NCI-H510A treated with DMSO at 0.1 percent for 48 hours (cell line): ENCODE results near the gene SKIC2.

ENCODE experiments used
- DNase-seq: peaks from one replicate; lab custom pipeline; 2025; lab: John Stamatoyannopoulos, UW

Gene SKIC2

DNA sequence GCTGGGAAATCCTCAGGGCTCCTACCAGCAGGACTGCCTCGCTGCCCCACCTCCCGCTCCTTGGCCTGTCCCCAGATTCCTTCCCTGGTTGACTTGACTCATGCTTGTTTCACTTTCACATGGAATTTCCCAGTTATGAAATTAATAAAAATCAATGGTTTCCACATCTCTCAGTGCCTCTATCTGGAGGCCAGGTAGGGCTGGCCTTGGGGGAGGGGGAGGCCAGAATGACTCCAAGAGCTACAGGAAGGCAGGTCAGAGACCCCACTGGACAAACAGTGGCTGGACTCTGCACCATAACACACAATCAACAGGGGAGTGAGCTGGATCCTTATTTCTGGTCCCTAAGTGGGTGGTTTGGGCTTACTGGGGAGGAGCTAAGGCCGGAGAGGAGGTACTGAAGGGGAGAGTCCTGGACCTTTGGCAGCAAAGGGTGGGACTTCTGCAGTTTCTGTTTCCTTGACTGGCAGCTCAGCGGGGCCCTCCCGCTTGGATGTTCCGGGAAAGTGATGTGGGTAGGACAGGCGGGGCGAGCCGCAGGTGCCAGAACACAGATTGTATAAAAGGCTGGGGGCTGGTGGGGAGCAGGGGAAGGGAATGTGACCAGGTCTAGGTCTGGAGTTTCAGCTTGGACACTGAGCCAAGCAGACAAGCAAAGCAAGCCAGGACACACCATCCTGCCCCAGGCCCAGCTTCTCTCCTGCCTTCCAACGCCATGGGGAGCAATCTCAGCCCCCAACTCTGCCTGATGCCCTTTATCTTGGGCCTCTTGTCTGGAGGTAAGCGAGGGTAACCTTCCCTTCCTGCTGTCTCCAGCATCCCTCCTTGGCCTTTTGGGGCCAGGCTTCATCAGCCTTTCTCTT, 13.2 kb upstream of the SKIC2 start, which contains the start of gene CFB:
CFB (plus strand) TSS at position 589 of the 863 bp plus-strand sequence; CDS start at position 716, 127 bp downstream.
- DNase-seq = no peak

DNA sequence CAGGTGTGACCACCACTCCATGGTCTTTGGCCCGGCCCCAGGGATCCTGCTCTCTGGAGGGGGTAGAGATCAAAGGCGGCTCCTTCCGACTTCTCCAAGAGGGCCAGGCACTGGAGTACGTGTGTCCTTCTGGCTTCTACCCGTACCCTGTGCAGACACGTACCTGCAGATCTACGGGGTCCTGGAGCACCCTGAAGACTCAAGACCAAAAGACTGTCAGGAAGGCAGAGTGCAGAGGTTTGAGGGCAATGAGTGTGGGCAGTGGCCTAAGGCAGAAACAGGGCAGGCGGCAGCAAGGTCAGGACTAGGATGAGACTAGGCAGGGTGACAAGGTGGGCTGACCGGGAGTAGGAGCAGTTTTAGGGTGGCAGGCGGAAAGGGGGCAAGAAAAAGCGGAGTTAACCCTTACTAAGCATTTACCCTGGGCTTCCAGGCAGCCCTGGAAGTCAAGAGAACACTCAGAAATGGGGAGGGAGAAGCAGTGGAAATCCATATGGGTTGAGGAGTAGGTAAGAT, 12.5 kb upstream of the SKIC2 start:
- DNase-seq = no peak

DNA sequence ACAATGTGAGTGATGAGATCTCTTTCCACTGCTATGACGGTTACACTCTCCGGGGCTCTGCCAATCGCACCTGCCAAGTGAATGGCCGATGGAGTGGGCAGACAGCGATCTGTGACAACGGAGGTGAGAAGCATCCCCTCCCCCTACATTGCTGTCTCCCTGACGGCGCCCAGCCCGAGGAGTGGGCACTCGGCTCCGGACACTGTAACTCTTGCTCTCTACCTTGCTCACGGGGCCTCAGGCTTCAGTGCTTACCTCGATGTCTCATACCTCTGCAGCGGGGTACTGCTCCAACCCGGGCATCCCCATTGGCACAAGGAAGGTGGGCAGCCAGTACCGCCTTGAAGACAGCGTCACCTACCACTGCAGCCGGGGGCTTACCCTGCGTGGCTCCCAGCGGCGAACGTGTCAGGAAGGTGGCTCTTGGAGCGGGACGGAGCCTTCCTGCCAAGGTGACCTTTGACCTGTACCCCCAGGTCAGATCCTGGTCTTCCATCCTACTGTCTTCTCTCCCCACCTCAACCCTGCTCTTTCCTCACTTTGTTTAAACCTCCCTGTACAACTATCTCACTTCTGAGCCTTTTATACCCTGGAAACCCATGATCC, 11.8 kb upstream of the SKIC2 start:
- DNase-seq = no peak

DNA sequence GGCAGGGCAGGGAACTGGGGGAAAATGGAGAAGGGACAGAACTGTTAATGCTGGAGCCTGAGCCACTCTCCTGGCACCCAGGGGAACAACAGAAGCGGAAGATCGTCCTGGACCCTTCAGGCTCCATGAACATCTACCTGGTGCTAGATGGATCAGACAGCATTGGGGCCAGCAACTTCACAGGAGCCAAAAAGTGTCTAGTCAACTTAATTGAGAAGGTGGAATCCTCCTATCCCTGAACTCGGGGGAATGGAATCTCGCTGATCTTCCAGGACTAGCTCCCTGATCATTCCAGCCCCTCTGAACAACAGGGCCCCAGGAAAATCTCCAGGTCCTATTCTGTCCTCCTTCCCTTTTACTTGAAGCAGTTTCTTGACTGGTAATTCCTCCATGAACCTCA, 11.1 kb upstream of the SKIC2 start:
- no peak for DNase-seq

DNA sequence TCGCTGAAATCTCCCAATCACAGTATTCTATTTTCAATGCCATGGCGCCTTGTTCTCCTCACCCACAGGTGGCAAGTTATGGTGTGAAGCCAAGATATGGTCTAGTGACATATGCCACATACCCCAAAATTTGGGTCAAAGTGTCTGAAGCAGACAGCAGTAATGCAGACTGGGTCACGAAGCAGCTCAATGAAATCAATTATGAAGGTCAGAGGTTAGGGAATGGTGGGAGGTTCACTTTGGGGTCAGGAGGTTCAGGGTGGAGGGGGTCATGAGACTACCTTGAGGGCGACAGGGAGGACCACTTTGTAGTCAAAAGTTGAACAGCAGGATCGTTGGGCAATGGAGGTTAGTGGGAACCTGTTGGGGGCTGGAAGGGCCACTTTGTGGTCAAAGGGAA, 10.7 kb upstream of the SKIC2 start:
- DNase-seq = no peak

DNA sequence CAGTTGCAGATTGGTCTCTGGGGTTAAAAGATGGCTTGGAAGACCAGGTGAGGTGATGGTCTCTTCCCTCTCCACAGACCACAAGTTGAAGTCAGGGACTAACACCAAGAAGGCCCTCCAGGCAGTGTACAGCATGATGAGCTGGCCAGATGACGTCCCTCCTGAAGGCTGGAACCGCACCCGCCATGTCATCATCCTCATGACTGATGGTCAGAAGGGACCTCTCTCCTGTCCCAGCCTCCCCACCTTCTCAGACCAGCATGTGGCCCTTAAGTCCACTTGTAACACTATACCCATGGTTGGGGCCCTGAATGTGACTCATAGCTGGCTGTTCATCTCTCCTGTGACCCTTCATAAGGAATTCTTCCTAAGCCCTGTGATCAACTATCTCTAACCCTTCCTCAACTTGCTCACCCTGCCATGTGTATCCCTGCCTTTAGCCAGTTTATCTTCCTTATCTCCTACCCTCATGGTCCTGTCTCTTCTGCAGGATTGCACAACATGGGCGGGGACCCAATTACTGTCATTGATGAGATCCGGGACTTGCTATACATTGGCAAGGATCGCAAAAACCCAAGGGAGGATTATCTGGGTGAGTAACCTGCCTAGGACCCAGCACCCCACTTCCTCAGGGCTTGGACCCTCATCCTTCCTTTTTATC, 10.1 kb upstream of the SKIC2 start:
- no peak for DNase-seq

DNA sequence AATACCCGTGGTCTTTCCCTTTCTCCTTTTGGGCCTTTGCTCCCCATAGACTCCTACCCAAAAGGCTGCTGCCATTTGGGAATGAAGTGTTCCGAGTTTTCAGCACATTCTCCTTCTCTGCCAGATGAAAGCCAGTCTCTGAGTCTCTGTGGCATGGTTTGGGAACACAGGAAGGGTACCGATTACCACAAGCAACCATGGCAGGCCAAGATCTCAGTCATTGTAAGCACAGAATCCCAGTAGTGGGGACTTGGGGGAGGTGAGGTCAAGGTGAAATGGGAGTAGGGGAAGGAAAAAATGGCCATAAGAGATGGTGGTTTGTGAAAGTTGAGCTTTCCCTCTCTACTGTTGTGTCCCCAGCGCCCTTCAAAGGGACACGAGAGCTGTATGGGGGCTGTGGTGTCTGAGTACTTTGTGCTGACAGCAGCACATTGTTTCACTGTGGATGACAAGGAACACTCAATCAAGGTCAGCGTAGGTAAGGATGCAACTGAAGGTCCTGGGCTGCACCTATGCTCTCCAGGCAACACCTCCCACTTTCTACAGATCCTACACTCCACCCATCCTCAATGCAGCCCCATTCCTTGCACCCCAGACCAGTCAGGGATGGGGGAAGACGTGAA, 8.9 kb upstream of the SKIC2 start:
- no peak for DNase-seq

DNA sequence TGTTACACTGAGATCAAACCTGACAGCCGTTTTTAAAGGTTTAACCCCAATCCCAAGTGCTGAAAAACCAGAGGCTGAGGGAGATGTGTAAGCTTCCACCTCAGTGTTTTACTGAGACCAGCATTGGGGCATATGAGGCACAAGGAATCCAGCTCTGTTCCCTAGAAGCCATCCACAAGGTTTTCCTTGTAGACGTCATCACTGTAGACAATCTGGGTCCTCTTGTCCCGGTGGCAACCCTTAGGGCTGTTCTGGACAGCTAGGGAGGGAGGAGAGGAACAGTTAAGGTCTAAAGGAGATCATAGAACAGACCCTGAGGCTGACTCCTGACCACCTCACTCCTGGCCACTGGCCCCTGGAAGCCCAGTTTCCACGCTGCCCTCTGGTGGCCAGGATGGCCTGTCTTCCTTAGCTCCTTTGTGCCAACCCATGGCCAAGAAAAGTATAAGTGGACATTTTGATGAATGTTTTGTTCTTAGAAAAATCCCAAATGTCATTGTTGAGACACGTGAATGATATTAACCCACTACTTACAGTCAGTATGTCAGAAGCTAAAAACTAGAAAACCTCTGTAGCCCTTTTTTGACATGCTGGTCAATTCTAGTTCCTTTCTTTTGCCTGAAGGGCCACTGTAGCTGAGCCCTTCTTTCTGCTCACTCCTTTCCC, 6.7 kb upstream of the SKIC2 start:
- DNase-seq = peak; percentile 39

DNA sequence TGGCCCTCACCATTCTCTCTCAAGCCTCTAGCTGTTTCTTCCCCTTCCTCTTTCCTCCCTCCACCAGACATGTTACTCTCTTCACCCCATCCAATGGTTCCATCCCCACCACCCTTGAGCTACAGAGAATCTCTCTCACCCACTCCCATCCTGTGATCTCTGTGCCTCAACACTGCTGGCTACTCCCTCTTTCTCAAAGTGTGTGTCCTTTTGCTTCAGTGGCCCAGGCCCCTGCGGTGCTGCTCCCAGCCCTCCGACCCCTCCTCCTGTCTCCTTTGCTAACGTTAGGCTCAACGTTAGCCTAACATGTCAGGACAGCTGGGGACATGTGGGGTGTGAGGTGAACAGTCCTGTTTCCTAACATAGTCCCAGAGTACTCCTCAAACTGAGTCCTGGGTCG, 6.1 kb upstream of the SKIC2 start:
- DNase-seq = no peak

DNA sequence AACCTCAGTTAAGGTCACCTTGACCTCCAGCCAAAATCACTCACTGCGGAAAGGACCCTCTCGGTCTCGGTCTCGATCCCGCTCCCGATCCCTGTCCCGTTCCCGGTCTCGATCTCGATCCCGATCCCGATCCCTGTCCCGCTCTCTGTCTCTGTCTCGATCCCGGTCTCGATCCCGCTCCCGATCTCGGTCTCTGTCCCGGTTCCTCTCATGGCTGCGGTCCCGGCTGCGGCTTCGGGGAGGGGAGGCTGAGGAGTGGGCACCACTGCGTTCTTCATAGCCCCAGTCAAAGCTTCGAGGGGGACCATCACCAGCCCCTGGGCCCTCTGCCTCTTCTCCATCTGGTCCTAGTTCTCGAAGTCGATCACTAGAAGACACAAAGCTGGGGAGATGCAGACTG, 4.5 kb upstream of the SKIC2 start:
- DNase-seq = no peak

DNA sequence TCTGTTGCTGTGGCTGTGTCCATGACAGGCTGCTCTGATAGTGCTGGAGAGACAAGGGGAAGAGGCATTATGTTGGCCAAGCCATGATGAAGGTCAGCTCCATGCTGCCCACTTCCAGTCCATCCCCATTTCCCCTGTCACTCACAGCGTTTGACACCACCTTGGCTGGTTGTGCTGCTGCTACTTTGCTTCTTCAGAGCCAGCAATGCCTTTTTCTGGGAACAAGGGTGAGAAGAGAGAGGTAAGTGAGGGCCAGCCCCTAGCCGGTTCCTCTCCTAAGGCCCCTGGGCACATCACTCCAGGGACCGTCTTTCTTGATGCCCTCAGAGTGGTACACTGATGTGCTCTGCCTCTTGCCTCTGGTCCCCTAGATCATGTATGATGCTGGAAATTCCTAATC, 2.2 kb upstream of the SKIC2 start:
- DNase-seq = no peak

DNA sequence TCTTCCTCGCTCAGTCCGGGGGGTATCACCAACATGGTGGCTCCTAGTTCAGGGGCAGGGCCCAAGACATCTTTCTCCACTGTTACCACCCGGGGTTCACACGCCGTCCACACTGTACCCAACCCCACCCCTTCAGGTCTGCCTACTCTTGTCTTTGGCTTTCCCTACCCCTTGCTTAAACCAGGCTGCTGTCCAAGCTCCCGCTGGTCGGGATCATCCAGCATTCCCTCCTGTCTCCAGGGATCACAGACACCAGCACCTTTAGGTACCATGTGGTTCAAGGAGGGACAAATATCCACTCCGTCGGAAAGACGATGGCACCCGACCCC, 599 bp upstream of the SKIC2 start:
- DNase-seq = no peak

DNA sequence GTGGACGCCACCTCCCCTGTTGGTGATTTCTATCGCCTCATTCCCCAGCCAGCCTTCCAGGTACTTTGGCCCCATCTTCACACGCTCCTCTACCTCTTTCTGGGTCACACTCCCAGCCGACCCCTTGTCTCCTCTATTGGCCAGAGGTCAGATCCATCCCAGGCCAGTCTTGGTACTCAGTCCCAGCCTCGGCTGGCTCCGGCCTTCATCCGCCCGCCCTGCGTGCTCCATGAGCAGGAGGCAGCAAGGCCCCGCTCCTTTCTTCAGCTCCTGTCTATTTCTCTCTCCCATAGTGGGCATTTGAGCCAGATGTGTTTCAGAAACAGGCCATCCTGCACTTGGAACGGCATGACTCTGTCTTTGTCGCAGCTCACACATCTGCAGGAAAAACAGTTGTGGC, 2.6 kb downstream of the SKIC2 start:
- no peak for DNase-seq

DNA sequence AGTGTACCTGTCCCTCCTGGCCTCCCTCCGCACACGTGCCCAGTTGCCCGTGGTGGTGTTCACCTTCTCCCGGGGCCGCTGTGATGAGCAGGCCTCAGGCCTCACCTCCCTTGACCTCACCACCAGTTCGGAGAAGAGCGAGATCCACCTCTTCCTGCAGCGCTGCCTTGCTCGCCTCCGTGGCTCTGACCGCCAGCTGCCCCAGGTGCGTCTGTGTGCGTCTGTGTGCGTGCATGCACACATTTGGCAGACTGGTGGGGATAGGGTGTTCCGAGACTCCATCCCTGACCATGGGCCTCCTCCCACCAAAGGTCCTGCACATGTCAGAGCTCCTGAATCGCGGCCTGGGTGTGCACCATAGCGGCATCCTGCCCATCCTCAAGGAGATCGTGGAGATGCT, 4.9 kb downstream of the SKIC2 start:
- no peak for DNase-seq

DNA sequence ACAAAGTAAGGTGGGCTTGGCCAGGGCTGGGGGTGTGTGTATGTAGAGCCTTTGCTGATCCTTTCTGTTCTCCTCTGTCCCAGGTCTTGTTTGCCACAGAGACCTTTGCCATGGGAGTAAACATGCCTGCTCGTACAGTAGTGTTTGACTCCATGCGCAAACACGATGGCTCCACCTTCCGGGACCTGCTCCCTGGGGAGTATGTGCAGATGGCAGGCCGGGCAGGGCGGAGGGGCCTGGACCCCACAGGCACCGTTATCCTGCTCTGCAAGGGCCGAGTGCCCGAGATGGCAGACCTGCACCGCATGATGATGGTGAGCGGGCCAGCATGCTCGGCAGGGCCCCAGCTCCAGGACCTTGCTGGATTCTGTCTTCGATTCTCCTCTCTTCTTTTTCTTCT, 6.7 kb downstream of the SKIC2 start:
- no peak for DNase-seq

DNA sequence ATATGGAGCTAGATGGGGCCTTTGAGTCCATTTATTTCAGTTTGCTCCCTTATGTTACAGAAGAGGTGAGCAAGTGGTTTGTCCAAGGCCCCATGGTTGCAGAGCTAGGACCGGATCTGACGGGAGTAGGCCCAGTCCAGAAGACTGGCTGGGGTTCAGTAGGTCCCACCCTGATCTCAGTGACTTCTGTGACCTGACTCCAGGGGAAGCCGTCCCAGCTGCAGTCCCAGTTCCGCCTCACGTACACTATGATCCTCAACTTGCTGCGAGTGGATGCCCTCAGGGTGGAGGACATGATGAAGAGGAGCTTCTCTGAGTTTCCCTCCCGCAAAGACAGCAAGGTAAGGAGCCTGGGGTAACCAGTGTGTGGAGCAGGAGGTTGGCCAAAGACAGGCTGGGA, 7.5 kb downstream of the SKIC2 start:
- DNase-seq = no peak

DNA sequence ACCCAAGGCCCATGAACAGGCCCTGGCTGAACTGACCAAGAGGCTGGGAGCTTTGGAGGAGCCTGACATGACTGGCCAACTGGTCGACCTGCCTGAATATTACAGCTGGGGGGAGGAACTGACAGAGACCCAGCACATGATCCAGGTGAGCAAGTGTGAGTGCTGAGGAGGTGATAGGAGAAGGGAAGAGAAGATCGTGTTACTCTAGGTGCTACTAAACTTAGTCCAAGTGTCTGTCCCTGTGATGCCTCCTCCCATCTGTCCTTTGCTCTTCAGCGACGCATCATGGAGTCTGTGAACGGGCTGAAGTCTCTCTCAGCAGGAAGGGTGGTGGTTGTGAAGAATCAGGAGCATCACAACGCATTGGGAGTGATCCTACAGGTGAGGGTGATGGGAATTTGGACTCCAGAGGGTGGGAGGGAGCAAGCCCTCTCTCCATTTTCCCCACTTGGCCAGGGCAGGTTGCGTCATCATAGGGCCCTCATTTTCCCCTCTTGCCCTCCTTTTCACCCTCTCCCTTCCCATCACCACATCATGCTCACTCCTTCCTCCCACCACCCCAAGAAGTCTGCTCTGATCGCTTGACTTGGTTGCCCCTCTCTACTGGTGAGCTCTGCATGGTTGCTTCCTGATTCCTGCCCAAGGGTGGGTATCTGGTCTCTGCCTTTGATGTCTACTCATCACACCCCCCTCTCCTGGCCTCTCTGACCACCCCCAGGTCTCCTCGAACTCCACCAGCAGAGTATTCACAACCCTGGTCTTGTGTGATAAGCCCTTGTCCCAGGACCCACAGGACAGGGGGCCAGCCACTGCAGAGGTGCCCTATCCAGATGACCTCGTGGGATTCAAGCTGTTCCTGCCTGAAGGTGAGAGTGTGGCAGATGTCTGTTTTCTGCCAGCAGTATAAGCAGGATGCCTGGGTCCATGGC, 8.3 kb downstream of the SKIC2 start:
- DNase-seq = no peak

DNA sequence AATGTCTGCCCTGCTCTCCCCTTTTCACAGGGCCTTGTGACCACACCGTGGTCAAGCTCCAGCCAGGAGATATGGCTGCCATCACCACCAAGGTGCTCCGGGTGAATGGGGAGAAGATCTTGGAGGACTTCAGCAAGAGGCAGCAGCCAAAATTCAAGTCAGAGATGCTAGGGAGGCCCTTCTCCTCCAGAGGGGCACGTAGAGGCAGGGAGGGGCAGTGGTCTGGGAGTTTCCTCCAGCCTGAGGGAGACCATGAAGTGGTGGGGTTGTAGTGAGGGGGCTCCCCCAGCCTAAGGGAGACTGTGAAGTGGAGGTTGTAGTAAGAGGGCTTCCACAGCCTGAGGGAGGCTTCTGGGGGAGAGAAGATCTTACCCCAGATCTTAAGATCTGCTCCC, 8.9 kb downstream of the SKIC2 start:
- DNase-seq = no peak

DNA sequence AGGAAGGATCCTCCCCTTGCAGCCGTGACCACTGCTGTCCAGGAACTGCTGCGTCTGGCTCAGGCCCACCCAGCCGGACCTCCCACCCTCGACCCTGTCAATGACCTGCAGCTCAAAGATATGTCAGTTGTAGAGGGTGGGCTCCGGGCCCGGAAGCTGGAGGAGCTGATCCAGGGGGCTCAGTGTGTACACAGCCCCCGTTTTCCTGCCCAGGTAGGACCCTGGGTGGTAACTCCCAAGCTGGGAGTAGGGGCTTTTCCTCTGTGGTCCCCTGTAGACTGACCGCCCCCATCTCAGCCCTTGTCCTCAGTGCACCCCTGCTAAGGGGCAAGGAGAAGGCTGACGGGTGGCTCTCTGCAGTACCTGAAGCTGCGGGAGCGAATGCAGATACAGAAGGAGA, 9.4 kb downstream of the SKIC2 start:
- DNase-seq = no peak

DNA sequence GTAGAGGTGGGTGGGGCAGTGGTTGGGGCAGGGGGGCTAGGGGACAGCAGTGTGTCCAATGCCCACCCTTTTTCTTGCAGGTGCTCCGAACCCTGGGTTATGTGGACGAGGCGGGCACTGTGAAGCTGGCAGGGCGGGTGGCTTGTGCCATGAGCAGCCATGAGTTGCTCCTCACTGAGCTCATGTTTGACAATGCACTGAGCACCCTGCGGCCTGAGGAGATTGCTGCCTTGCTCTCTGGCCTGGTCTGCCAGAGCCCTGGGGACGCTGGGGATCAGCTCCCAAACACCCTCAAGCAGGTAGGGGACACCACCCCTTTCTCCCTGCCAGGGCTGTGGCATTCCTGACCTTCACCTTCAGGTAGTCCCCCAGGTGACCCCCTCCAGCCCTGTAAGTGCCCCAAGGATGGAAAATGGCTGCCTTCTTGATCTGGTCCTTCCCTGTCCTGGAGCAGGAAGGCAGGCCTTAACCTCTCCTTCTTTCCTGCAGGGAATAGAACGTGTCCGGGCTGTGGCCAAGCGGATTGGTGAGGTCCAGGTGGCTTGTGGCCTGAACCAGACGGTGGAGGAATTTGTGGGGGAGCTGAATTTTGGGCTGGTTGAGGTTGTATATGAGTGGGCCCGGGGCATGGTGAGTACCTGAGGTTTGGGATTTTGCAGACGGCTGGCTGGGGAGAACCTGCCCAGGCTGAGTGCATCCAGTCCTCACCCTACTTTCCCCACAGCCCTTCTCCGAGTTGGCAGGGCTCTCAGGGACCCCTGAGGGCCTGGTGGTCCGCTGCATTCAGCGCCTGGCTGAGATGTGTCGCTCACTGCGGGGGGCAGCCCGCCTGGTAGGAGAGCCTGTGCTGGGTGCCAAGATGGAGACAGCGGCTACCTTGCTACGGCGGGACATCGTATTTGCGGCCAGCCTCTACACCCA, 10.1 kb downstream of the SKIC2 start:
- no peak for DNase-seq
